Upper lobe of left lung (tissue), 6 donors: ENCODE results near the gene UXS1. TPM values are rescaled to one million over a fixed set of nuclear protein-coding genes. Genes with fewer than 3 reads are reported as not detected.
"Not testable (repeated sequence)": the region's sequence is repeated elsewhere in the genome, so short reads cannot be mapped to it uniquely, and the experiment has no call there.

Experiments
- ATAC-seq, 2 donors: fragments of 200-7000 bp; cut with Tn5 transposase; one replicate each; pipeline ENCODE4 v1.9.1; 2022; ENCODE audit warnings: mild to moderate bottlenecking in 2 of 2, moderate library complexity in 2 of 2; ENCODE audit not compliant: low FRiP score in 2 of 2
- DNase-seq, 2 donors: peaks; one replicate each; pipeline ENCODE4 v3.0.0-alpha.2; 2019 to 2020
- H3K27ac ChIP-seq, 4 donors: fragments of 200-600 bp; sonication (generic); one replicate each; pipeline ENCODE4 v1.5.1; 2016 to 2019
- H3K27me3 ChIP-seq, 4 donors: fragments of 200-600 bp; sonication (generic); one replicate each; pipeline ENCODE4 v1.5.1; 2017 to 2019
- H3K36me3 ChIP-seq, 4 donors: fragments of 200-600 bp; sonication (generic); one replicate each; pipeline ENCODE4 v1.5.1; 2016 to 2019
- H3K4me1 ChIP-seq, 4 donors: fragments of 200-600 bp; sonication (generic); one replicate each; pipeline ENCODE4 v1.5.1; 2018 to 2019
- H3K4me3 ChIP-seq, 4 donors: fragments of 200-600 bp; sonication (generic); one replicate each; pipeline ENCODE4 v1.5.1; 2017 to 2019; ENCODE audit warnings: mild to moderate bottlenecking in 2 of 4, moderate library complexity in 1 of 4
- H3K9me3 ChIP-seq, 4 donors: fragments of 200-600 bp; sonication (generic); one replicate each; pipeline ENCODE4 v1.5.1; 2018 to 2019
- EP300 ChIP-seq, 4 donors: sonication (generic); formaldehyde crosslinking; IDR thresholded peaks; one replicate each; pipeline ENCODE4 v1.5.1; 2017; ENCODE audit warnings: antibody characterized with exemption in 4 of 4, control low read depth in 2 of 4
- POLR2A ChIP-seq, 4 donors: fragments of 450-650 bp; IDR thresholded peaks; one replicate each; pipeline ENCODE4 v1.5.1; 2016 to 2017; ENCODE audit warnings: antibody characterized with exemption in 4 of 4, mild to moderate bottlenecking in 2 of 4
- POLR2AphosphoS5 ChIP-seq, 2 donors: sonication (generic); formaldehyde crosslinking; IDR thresholded peaks; one replicate each; pipeline ENCODE4 v1.5.1; 2017; ENCODE audit warnings: antibody characterized with exemption in 2 of 2
- WGBS, 2 donors: methylation state at CpG; one replicate each; pipeline ENCODE4 v1.1.5; 2017 to 2018; 5-methylcytosine and 5-hydroxymethylcytosine counted together
- total RNA-seq, 6 donors: library from RNA; depleted of rRNA in 4 of 6; stranded (reverse); fragments of >200 nt in 4 of 6; gene quantifications; one replicate each; pipeline versions ENCODE4 v1.1.0 to v1.2.1, GENCODE V29; 2016 to 2021
- TF ChIP-seq, protein P1 (sequence below), 6 experiments: fragments of 450-650 bp in 4 of 6; fragments of 200-600 bp in 2 of 6; sonication (generic) in 2 of 6; IDR thresholded peaks; one replicate each; pipeline ENCODE4 v1.5.1; 2016 to 2019; ENCODE audit warnings: antibody characterized with exemption in 6 of 6
- donor health status: DM: no; HTN: no; CAD: no; lungs with moderate emphysema.
- donor health status: DM: no; HTN: yes; CAD: no; lungs with severe emphysema.

UXS1 gene
- total RNA-seq, 6 donors from 2014 or later, result 53.1 to 183 (median 93.5) TPM

GRCh38 chr2:106223347-106223746 lies 29.2 kb upstream of the UXS1 start:
- H3K4me3 ChIP-seq, result no peak overlapping the region
- no peaks in the 10 kb centered on the region for H3K9me3 ChIP-seq
- TF ChIP-seq EP300 (IDR thresholded peaks at IDR 0.05), result no peak
- TF ChIP-seq, protein P1, sequence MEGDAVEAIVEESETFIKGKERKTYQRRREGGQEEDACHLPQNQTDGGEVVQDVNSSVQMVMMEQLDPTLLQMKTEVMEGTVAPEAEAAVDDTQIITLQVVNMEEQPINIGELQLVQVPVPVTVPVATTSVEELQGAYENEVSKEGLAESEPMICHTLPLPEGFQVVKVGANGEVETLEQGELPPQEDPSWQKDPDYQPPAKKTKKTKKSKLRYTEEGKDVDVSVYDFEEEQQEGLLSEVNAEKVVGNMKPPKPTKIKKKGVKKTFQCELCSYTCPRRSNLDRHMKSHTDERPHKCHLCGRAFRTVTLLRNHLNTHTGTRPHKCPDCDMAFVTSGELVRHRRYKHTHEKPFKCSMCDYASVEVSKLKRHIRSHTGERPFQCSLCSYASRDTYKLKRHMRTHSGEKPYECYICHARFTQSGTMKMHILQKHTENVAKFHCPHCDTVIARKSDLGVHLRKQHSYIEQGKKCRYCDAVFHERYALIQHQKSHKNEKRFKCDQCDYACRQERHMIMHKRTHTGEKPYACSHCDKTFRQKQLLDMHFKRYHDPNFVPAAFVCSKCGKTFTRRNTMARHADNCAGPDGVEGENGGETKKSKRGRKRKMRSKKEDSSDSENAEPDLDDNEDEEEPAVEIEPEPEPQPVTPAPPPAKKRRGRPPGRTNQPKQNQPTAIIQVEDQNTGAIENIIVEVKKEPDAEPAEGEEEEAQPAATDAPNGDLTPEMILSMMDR (IDR thresholded peaks at IDR 0.05), result no peak
- no peak for TF ChIP-seq POLR2A (IDR thresholded peaks at IDR 0.05)
- TF ChIP-seq POLR2AphosphoS5 (IDR thresholded peaks at IDR 0.05), result no peak
- ATAC-seq (no peak), DNase-seq (no peak)
- no peaks in the 10 kb centered on the region for H3K36me3 ChIP-seq
- no peaks in the 10 kb centered on the region for H3K4me1 ChIP-seq
- WGBS, 2 donors, result 78 to 88% methylated on average over 5 of the region's 5 CpGs
- H3K27ac ChIP-seq, result no peak overlapping the region
- H3K27me3 ChIP-seq, result no peaks in the 10 kb centered on the region

DNA sequence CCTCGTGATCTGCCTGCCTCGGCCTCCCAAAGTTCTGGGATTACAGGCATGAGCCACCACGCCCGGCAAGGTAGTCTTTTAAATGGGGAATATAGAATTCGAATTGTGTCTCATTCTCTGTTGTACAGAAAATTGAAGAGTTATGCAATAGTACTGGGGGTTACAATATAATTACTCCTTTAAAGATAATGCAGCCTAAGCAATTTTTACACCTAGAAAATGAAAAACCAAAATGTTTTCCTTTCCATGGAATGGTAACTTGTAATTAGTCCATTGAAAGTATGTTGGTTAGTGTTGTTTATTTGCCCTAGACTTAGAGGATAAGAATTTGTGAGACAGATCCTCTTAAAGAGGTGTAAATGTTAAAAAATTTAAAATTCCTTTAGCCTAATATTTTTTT lies 28.0 kb upstream of the UXS1 start:
- H3K27ac ChIP-seq, H3K4me1 ChIP-seq, H3K4me3 ChIP-seq, H3K36me3 ChIP-seq, H3K27me3 ChIP-seq, H3K9me3 ChIP-seq, ATAC-seq, DNase-seq: not testable (repeated sequence)
- 90 to 99% methylated on average over 5 of the region's 5 CpGs for WGBS, 2 donors

- no peaks in the 10 kb centered on the region for H3K36me3 ChIP-seq
- no peak overlapping the region for H3K27ac ChIP-seq
- H3K9me3 ChIP-seq, result no peaks in the 10 kb centered on the region
- no peaks in the 10 kb centered on the region for H3K4me1 ChIP-seq
- DNase-seq (no peak), ATAC-seq (no peak)
- no peak overlapping the region for H3K4me3 ChIP-seq
- no peaks in the 10 kb centered on the region for H3K27me3 ChIP-seq
- TF ChIP-seq POLR2AphosphoS5 (IDR thresholded peaks at IDR 0.05), result no peak
- TF ChIP-seq, protein P1 (IDR thresholded peaks at IDR 0.05), result no peak
- no peak for TF ChIP-seq POLR2A (IDR thresholded peaks at IDR 0.05)
- no peak for TF ChIP-seq EP300 (IDR thresholded peaks at IDR 0.05)
- 82 to 85% methylated on average over 3 of the region's 3 CpGs for WGBS, 2 donors
Observed at GRCh38 chr2:106219813-106220212, 25.7 kb upstream of the UXS1 start.

DNA sequence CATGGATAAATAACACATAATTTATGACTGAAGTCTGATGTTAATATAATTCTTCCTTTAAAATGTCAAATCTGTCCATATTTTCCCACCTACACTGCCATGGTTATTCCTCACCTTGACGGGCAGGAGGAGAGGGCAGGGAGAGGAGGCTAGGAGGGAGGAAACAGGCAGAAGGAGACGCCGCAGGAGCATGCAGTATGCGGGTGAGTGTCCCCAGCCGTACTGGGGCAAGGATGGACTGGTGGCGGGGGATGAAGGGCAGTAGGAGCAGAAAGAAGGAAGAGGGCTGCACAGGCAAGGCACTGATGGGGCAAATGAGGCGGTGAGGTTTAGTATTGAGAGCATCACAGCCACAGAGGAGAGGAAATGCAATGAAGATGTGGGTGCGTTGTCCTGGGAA lies 25.1 kb upstream of the UXS1 start:
- not testable (repeated sequence) for H3K27me3 ChIP-seq, H3K36me3 ChIP-seq, DNase-seq, H3K27ac ChIP-seq, H3K4me3 ChIP-seq, H3K4me1 ChIP-seq, ATAC-seq, H3K9me3 ChIP-seq
- 90 to 91% methylated on average over 5 to 7 of the region's 8 CpGs for WGBS, 2 donors

DNA sequence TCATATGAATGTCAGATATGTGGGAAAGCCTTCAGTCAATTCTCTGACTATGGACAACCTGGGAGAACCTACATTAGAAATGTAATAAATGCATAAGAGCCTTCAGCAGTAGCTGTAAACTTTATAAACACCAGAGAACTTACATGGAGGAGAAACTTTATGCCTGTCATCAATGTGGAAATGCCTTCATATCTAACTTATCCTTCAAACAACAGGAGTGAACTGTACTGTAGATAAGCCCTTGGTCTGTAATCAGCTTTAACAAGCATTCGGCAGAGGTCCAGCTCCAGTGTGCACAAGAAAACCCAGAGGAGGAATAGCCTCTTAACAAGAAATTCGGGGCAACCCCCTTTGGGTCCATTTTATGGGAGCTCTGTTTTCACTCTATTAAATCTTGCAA lies 14.8 kb upstream of the UXS1 start:
- WGBS, 2 donors, result 84 to 87% methylated on average over 2 of the region's 2 CpGs
- TF ChIP-seq POLR2AphosphoS5 (IDR thresholded peaks at IDR 0.05) (no peak), POLR2A (IDR thresholded peaks at IDR 0.05) (no peak), EP300 (IDR thresholded peaks at IDR 0.05) (no peak)
- TF ChIP-seq, protein P1 (IDR thresholded peaks at IDR 0.05), result no peak
- Histone ChIP-seq H3K27ac (no peak overlapping the region), H3K4me3 (no peak overlapping the region), H3K36me3 (no peaks in the 10 kb centered on the region), H3K27me3 (no peaks in the 10 kb centered on the region), H3K9me3 (no peaks in the 10 kb centered on the region), H3K4me1 (no peaks in the 10 kb centered on the region)
- ATAC-seq, result no peak
- DNase-seq, result no peak

DNA sequence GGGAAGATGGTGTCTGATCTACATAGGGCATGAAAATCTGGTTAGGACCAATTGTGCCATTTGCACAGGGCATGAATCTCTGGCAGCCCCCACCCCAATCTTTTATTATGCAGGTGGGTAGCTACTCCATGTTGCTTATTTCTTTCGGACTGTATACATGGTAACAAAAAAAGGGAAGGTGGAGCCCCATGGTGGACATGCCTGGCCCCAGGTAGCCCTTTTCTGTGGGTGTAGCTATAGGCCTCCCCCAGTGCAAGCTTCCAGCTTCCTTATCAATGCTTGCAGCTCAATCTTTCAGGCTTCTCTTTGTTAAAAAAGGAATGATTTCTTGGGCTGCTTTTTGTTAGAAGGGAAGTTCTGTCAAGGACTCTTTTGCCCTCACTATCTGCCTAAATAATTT lies 14.3 kb upstream of the UXS1 start:
- no peak for TF ChIP-seq EP300 (IDR thresholded peaks at IDR 0.05)
- no peak for TF ChIP-seq POLR2A (IDR thresholded peaks at IDR 0.05)
- TF ChIP-seq, protein P1 (IDR thresholded peaks at IDR 0.05), result no peak
- no peak for TF ChIP-seq POLR2AphosphoS5 (IDR thresholded peaks at IDR 0.05)

More for the DNA sequence above, 14.3 kb upstream of the UXS1 start:
- H3K4me3 ChIP-seq, result no peak overlapping the region
- no peaks in the 10 kb centered on the region for H3K36me3 ChIP-seq
- H3K9me3 ChIP-seq, result no peaks in the 10 kb centered on the region
- 88 to 94% methylated on average over 1 of the region's 1 CpG for WGBS, 2 donors
- H3K27me3 ChIP-seq, result no peaks in the 10 kb centered on the region
- H3K27ac ChIP-seq, result no peak overlapping the region
- ATAC-seq (no peak), DNase-seq (no peak)
- H3K4me1 ChIP-seq, result no peaks in the 10 kb centered on the region
